ENCODE results near the gene SEMA4D. TPM values are rescaled to one million over a fixed set of nuclear protein-coding genes. Genes with fewer than 3 reads are reported as not detected.
A peak's percentile ranks its signal among the peaks of the same experiment; 100 is the strongest.

SEMA4D gene
- total and polyA plus RNA-seq, 12 donors = 3.5 to 57.0 (median 26.7) TPM

GRCh38 chr9:89529243-89530035 lies 31.5 kb upstream of the SEMA4D start:
- peaks cover 4 to 8% of the 10 kb centered on the region in 2 donors for H3K4me1 ChIP-seq (replicated peaks in 1 of 2)

DNA sequence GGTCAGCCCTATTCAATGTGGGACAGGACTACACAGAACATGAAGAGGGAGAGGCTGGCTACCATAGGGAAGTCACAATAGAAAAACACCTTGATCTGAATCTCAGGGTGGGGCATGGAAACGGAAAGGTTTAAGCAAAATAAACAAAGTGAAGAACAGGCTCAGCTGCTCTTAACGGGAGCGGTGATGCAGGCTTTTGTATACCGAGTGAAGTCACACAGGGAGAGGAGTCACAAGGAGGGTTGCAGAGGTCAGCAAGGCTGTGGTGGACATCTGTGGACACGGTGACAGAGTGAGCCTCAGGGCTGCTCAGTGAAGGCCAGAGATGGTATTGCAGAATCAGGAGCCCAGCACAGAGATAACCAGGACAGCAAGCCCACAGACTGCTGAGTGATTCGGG lies 30.6 kb upstream of the SEMA4D start:
- Histone ChIP-seq H3K27me3 (no peaks in the 10 kb centered on the region), H3K36me3 (replicated peaks in 1 of 2) (no peaks in the 10 kb centered on the region), H3K4me1 (replicated peaks in 1 of 2) (peaks cover 12 to 15% of the 10 kb centered on the region in 2 donors), H3K9me3 (replicated peaks in 1 of 3) (no peaks in the 10 kb centered on the region), H3K27ac (no peak overlapping the region), H3K4me3 (no peak overlapping the region)
- 65 to 78% (median 75%) methylated on average over 4 to 6 of the region's 6 CpGs for WGBS, 4 donors
- TF ChIP-seq POLR2A (IDR thresholded peaks at IDR 0.05) = no peak
- TF ChIP-seq, protein P1, sequence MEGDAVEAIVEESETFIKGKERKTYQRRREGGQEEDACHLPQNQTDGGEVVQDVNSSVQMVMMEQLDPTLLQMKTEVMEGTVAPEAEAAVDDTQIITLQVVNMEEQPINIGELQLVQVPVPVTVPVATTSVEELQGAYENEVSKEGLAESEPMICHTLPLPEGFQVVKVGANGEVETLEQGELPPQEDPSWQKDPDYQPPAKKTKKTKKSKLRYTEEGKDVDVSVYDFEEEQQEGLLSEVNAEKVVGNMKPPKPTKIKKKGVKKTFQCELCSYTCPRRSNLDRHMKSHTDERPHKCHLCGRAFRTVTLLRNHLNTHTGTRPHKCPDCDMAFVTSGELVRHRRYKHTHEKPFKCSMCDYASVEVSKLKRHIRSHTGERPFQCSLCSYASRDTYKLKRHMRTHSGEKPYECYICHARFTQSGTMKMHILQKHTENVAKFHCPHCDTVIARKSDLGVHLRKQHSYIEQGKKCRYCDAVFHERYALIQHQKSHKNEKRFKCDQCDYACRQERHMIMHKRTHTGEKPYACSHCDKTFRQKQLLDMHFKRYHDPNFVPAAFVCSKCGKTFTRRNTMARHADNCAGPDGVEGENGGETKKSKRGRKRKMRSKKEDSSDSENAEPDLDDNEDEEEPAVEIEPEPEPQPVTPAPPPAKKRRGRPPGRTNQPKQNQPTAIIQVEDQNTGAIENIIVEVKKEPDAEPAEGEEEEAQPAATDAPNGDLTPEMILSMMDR (IDR thresholded peaks at IDR 0.05) = peak in 1 of 6 experiments; percentile 26
- intact Hi-C loops (cut with DNase I) = no loop called here
- DNase-seq = peak in 3 of 7 donors; percentile 36 to 58 (median 56)

More at GRCh38 chr9:89529243-89530035, 31.5 kb upstream of the SEMA4D start:
- no peak overlapping the region for H3K4me3 ChIP-seq
- TF ChIP-seq POLR2A (IDR thresholded peaks at IDR 0.05) = no peak
- TF ChIP-seq, protein P1 (IDR thresholded peaks at IDR 0.05) = no peak
- H3K36me3 ChIP-seq (replicated peaks in 1 of 2) = no peaks in the 10 kb centered on the region
- WGBS, 4 donors = 51 to 62% (median 55%) methylated on average over 5 of the region's 5 CpGs
- no peaks in the 10 kb centered on the region for H3K9me3 ChIP-seq (replicated peaks in 1 of 3)
- no peaks in the 10 kb centered on the region for H3K27me3 ChIP-seq
- intact Hi-C loops (cut with DNase I) = no loop called here
- H3K27ac ChIP-seq = no peak overlapping the region
- no peak for DNase-seq

GRCh38 chr9:89528131-89528530 lies 30.2 kb upstream of the SEMA4D start:
- no peaks in the 10 kb centered on the region for H3K27me3 ChIP-seq
- intact Hi-C loops (cut with DNase I) = no loop called here

DNA sequence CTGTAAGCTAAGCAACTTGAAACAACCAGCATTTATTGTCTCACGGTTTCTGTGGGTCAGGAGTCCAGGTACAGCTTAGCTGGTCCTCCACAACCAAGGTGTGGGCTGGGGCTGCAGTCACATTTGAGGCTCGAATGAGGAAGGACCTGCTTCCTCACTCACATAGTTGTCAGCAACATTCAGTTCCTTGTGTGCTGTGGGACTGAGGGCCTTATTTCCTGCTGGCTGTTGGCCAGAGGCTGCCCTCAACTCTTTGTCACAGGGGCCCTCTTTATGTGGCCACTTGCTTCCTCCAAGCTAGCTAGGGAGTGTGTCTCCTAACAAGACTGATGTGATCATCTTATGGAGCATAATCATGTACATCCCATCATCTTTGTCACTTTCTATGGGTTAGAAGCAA lies 29.2 kb upstream of the SEMA4D start:
- 55 to 76% (median 68%) methylated on average over 2 of the region's 2 CpGs for WGBS, 4 donors
- no peaks in the 10 kb centered on the region for H3K27me3 ChIP-seq
- intact Hi-C loops (cut with DNase I) = no loop called here
- H3K4me1 ChIP-seq (replicated peaks in 1 of 2) = peaks cover 14 to 15% of the 10 kb centered on the region in 2 donors
- DNase-seq = peak in 5 of 7 donors; percentile 30 to 72 (median 55)
- no peaks in the 10 kb centered on the region for H3K36me3 ChIP-seq (replicated peaks in 1 of 2)
- TF ChIP-seq, protein P1 (IDR thresholded peaks at IDR 0.05) = no peak
- no peak for TF ChIP-seq POLR2A (IDR thresholded peaks at IDR 0.05)
- H3K9me3 ChIP-seq (replicated peaks in 1 of 3) = no peaks in the 10 kb centered on the region
- H3K4me3 ChIP-seq = no peak overlapping the region
- H3K27ac ChIP-seq = no peak overlapping the region

More at GRCh38 chr9:89528131-89528530, 30.2 kb upstream of the SEMA4D start:
- Histone ChIP-seq H3K4me3 (no peak overlapping the region), H3K36me3 (replicated peaks in 1 of 2) (no peaks in the 10 kb centered on the region), H3K9me3 (replicated peaks in 1 of 3) (no peaks in the 10 kb centered on the region), H3K4me1 (replicated peaks in 1 of 2) (peaks cover 14 to 15% of the 10 kb centered on the region in 2 donors), H3K27ac (no peak overlapping the region)
- TF ChIP-seq, protein P1 (IDR thresholded peaks at IDR 0.05) = no peak
- TF ChIP-seq POLR2A (IDR thresholded peaks at IDR 0.05) = no peak
- DNase-seq = peak in 1 of 7 donors; percentile 27
- WGBS, 4 donors = 93 to 99% (median 95%) methylated on average over 5 of the region's 5 CpGs

Measured in adrenal gland (tissue), 12 donors.